GM18505 (cell line): ENCODE data around the gene SYTL2.
"Not testable (repeated sequence)": the region's sequence is repeated elsewhere in the genome, so short reads cannot be mapped to it uniquely, and the experiment has no call there.

Source experiments
- ATAC-seq: cut with Tn5 transposase; IDR thresholded peaks from one replicate; pipeline ENCODE4 v1.9.1; 2021; ENCODE audit not compliant: unreplicated experiment
- POLR2A ChIP-seq: IDR thresholded peaks from 4 replicates; pipeline ENCODE4 v1.6.1; 2011; ENCODE audit warnings: borderline replicate concordance; ENCODE audit not compliant: insufficient read depth, insufficient read length; ENCODE audit errors: extremely low read depth

The SYTL2 gene, protein sequence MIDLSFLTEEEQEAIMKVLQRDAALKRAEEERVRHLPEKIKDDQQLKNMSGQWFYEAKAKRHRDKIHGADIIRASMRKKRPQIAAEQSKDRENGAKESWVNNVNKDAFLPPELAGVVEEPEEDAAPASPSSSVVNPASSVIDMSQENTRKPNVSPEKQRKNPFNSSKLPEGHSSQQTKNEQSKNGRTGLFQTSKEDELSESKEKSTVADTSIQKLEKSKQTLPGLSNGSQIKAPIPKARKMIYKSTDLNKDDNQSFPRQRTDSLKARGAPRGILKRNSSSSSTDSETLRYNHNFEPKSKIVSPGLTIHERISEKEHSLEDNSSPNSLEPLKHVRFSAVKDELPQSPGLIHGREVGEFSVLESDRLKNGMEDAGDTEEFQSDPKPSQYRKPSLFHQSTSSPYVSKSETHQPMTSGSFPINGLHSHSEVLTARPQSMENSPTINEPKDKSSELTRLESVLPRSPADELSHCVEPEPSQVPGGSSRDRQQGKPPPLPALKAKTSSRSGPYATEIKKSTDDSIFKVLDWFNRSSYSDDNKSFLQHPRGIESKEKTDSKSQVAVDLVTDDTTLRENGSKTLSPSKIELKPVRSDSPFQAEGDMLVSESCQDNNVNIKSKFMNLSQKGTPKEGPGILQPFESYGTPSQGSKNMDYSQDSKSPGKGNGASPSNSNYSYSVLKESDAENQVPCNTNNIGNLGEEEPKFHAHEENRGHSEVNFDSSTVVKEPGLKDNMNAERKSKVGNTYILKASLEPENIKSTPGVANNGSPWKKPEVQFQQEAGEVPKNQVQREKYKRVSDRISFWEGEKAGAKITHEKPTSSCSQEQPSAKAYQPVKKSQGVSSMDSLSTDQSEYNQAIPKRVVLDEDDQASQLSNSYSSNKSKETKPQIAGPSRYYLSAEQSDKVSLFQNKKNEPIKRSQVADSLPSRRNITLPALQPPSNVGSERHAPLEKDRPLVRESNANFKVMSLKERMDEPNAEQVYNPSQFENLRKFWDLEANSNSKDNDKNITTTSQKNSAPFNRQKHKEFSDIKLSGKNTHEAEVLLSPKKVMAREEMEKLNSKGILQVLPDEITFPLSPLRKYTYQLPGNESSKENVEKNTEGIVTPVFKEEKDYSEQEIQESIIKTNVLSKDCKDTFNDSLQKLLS (N-terminal part only)

DNA sequence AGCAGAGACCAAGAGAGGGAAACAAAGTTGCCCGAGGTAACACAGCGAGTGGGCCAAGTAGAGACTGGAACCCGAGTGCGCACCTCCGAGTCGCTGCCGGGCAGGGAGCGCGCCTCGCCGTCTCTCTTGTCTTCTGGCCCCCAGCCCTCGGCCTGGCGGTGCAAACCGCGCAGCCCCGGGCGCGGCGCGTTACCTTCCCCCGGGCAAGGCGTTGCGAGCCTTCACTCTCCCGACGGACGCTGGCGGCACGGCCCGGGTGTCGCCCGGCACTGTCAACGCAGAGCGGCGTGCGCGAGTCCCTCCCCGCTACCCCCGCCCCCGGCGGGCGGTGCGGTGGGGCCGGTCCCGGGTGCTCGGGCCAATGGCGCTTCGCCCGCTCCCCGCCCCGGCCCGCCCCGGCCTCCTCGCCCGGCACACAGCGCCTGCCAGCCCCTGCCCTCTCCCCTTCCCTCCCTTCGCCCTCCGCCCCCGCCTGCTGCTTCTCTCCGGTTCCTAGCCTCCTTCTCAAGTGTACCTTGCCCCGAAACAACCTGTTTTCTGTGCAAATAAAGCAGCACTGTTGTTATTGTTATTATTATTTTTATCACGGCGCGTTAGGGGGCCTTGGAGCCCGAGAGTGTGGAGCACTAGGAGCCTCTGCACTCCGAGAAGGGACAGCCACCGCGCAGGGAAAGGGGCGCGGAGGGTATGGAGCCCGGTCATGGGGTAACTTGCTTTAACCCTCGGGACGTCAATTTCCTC, at the start of gene SYTL2:
SYTL2 (minus strand) TSS at position 271 of the 741 bp plus-strand sequence. CDS start 53,416 bp downstream, outside the sequence.
- ATAC-seq = peak; percentile 88
- TF ChIP-seq POLR2A = no peak

DNA sequence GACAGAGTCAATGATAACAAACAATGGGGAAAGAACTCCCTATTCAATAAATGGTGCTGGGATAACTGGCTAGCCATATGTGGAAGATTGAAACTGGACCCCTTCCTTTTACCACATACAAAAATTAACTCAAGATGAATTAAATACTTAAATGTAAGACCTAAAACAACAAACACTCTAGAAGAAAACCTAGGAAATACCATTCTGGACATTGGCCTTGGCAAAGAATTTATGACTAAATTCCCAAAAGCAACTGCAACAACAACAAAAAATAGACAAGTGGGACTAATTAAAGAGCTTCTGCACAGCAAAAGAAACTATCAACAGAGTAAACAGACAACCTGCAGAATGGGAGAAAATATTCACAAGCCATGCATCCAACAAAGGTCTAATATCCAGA, 48.6 kb upstream of the SYTL2 start:
- ATAC-seq = not testable (repeated sequence)

DNA sequence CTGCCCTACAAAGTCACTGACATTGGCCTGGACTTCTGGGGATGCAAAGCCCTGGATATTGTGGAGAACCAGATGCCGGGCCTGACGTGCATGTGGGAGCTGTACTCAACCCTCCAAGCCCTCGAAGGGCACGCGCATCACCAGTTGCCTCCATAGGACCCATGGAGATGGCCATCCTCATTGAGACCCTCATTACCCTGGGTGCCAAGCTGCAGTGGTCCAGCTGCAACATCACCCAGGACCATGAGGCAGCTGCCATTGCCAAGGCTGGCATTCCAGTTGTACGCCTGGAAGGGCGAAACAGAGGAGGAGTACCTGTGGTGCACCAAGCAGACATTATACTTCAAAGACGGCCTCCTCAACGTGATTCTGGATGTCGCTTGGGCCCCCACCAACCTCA, 46.2 kb upstream of the SYTL2 start:
- no peak for ATAC-seq

DNA sequence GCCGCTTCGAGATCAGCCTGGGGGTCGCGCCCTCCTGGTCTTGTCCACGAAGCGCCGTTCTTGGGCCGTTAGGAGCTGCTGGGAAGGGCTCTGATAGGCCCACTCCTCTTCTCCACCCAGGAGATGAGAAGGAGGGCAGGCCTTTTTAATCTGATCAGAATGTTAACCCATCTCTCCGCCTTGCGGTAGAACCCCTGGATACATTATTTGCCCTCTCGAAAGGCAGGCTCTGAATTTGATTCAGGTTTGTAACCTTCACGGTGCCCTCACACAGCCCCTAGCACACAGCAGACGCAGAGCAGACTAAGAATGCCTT, 44.4 kb upstream of the SYTL2 start, which contains the start of gene CCDC83:
CCDC83 (plus strand) TSS at position 43 of the 316 bp plus-strand sequence. CDS start 9,741 bp downstream, outside the sequence.
- no peak for ATAC-seq
- TF ChIP-seq POLR2A = no peak

More for the DNA sequence above, 46.2 kb upstream of the SYTL2 start:
- TF ChIP-seq POLR2A = no peak

DNA sequence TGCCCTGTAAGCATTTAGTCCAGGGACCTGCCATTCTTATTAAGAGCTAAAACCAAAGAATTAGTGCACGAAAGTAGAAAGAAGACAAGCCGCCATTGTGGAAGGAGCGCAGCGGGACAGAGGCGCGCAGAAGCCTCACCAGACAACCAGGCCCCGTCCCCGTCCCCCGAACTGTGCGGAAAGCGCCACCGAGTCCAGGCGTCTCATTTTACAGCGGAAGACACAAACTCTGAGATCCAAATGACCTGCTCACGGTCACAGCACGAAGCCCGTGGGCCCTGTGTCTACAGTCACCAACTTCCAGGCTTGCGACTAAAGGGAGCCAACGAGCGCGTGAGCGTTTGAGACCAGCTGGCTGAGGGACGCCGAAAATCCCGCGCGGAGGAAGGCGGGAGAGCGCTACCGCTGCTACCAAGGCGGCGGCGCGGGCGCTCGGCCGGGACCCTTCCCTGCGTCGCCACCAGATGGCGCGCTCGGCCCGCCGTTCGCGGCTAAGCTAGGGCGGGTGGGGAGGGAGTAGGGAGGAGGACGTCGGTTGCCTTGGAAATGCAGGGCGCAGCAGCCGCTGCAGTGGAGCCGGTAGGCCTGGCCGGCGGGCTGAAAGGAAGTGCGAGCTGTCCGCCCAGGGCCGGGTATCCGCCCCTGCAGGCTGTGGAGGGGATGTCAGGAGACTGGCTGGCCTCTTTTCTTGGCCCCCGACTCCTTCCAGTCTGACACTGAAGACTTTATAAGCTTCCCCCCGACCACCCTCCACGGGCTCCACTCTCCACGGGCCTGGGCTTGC, 43.8 kb upstream of the SYTL2 start:
- TF ChIP-seq POLR2A = peak; percentile 56
- peak; percentile 99 for ATAC-seq

DNA sequence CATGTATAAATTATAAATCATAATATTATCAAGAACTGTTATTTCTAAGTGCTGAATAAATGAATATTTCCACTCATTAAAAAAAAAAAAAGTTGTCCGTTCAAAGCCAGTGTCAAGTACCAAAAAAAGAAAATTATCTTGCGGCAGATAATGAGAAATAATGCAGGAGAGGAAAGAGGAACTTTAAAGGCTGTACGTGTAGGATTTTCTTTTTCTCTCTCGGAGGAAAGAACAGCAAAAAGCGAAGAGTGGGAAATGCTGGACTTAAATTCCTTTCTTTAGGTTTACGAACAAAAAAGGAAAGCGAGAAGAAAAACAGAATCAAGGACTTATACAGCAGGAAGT, 43.2 kb upstream of the SYTL2 start:
- no peak for ATAC-seq

DNA sequence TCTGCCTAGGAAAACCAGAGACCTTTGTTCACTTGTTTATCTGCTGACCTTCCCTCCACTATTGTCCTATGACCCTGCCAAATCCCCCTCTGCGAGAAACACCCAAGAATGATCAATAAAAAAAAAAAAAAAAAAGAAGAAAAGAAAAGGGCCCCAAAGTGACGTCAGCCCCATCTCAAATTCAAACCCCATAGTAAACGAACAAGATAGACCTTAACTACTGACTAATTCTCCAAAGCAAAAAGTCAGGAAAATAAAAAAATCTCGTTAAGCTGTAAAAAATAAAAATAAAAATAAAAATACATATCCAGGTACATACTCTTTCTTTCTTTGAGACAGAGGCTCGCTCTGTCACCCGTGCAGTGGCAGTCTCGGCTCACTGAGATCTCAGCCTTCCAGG, 42.6 kb upstream of the SYTL2 start:
- not testable (repeated sequence) for ATAC-seq

More for the DNA sequence above, 43.2 kb upstream of the SYTL2 start:
- no peak for TF ChIP-seq POLR2A

DNA sequence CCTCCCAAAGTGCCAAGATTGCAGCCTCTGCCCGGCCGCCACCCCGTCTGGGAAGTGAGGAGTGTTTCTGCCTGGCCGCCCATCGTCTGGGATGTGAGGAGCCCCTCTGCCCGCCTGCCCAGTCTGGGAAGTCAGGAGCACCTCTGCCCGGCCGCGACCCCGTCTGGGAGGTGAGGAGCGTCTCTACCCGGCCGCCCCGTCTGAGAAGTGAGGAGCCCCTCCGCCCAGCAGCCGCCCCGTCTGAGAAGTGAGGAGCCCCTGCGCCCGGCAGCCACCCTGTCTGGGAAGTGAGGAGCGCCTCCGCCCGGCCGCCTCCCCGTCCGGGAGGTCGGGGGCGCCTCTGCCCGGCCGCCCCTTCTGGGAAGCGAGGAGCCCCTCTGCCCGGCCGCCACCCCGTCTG, 41.8 kb upstream of the SYTL2 start:
- ATAC-seq = not testable (repeated sequence)

DNA sequence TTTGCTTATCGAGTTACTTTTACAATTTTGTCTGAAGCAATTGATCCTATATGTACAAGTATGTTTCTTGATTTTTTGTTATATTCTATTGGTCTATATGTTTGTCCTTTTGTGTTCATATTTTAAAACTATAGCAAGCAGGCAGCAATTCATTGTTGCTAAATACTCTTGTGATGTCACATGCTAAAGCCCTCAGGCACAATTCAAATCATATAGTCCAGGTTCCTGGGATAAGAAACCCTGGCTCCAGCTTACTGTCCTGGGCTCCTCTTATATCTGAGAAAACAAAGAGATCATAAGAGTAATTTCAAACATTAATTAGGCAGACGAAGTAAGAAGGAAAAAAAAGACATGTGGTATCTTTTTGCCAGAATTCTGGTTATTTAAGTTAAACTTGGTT, 37.6 kb upstream of the SYTL2 start:
- no peak for ATAC-seq
- no peak for TF ChIP-seq POLR2A

DNA sequence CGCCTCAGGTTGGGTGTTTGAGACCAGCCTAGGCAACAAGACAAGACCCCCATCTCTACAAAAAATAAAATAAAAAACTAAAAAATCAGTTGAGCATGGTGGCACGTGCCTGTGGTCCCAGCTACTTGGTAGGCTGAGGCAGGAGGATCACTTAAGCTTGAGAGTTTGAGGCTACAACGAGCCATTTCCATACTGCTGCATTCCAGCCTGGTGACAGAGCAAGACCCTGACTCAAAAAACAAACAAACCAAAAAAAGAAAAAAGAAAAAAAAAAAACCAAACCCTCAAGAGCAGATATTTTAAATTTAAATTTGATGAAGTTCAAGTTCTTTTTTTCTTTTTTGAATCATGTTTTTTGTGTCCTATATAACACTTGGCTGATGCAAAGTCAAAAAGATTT, 37.1 kb upstream of the SYTL2 start:
- no peak for ATAC-seq
- TF ChIP-seq POLR2A = no peak

DNA sequence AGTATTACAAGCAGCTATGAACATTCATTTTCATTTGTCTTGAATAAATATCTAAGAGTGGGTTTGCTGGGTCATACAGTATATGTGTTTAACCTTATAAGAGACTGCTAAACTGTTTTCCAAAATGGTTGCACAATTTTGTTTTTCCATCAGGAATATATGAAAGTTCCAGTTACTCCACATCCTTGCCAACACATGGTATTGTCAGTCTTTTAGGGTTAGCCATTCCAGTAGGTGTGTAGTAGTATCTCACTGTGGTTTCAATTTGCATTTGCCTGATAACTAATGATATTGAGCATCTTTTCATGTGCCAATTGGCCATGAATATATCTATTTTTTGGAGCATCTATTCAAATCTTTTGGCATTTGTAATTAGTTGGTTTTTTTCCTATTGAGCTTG, 36.5 kb upstream of the SYTL2 start:
- no peak for TF ChIP-seq POLR2A
- no peak for ATAC-seq

DNA sequence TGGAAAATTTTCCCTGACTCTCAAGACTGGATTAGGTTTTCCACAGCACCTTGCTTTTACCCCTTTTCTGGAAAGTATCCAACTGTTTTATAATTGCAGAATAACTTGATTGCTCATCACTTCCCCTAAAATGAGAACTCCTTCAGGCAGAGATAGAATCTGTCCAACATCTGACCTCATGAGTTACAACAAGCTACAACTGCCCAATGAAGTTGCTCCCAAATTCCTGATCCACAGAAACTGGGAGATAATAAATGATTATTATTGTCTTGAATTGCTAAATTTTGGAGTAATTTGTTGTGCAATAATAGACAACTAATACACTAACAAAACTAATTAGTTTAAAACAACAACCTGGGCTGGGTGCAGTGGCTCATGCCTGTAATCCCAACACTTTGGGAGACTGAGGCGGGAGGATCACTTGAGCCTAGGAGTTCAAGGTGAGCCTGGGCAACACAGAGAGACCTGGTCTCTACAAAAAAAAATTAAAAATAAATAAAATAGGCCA, 34.2 kb upstream of the SYTL2 start:
- no peak for ATAC-seq
- no peak for TF ChIP-seq POLR2A
